Ureter (tissue), 1 donor: ENCODE results near the gene SLC23A1. TPM values are rescaled to one million over a fixed set of nuclear protein-coding genes. Genes with fewer than 3 reads are reported as not detected.

Source experiments
- DNase-seq: peaks from one replicate; pipeline ENCODE4 v3.0.0-alpha.2; 2020; ENCODE audit warnings: low spot score
- total RNA-seq: library from RNA; stranded (reverse); gene quantifications from one replicate; pipeline ENCODE4 v1.2.4, GENCODE V29; 2023
- donor health status: DM: yes; HTN: yes; CAD: no.

SLC23A1 gene
- total RNA-seq, 1 donor from 2014 or later = 0.65 TPM

GRCh38 chr5:139407517-139407916 lies 24.4 kb upstream of the SLC23A1 start:
- no peak for DNase-seq

GRCh38 chr5:139406963-139407362 lies 23.9 kb upstream of the SLC23A1 start:
- DNase-seq = no peak

- DNase-seq = no peak
Observed at GRCh38 chr5:139404484-139404840, 21.4 kb upstream of the SLC23A1 start.

DNA sequence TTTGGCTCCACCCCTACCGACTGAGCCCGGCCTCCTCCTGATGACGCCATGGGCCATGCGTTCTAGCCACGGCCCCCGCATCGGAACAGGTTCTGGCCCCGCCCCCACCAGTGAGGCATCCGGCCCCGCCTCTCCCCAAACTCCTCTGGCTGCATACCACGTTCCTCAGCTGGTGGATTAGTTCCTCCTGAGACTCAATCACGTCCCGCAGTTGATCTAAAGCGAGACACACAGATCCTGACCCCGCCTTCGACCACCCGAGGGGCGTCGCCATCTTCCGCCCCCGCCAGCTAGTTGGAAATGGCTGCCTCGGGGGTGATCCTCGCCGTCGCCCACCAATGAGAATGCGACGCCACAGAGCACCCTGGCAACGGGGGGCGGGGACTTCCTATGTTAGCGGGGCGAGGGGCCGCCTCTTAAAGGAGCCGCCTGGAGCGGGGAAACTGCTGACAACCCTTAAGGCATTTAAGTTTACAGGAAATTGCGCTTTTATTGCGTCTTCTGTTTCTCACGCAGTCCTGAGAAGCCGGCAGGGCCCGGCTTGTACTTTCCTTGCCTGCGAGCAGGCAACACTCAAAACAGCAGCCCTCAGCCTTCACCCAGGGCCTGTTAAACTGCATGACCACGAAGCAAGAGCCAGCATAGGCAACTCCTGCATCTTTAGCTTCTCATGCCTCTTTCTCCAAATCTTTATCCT lies 20.8 kb upstream of the SLC23A1 start, which contains the start of gene SPATA24:
Gene SPATA24 (minus strand): TSS at position 303 of the 697 bp plus-strand sequence. CDS start 29 bp downstream, at position 274.
- peak; percentile 98 for DNase-seq

- DNase-seq = no peak
Observed at GRCh38 chr5:139403418-139403786, 20.3 kb upstream of the SLC23A1 start.

- no peak for DNase-seq
Observed at GRCh38 chr5:139402561-139403158, 19.6 kb upstream of the SLC23A1 start.

DNA sequence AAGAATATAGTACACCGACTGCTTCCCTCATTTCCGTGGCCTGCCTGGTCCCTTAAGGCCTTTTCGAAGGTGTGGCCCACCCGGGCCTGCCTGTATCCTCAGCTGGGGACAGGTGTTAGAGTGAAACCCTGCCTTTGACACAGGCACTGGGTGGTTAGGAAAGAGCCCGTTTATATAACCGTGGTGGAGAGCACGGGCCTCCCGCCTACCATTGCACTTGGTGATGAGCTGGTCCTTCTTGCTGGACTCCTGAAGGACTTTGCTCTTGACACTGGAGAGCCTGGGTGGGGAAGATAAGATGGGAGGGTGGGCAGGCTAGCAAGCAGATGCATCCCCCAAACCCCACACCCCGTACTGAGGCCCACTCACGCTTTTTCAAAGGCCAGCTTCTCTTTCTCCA lies 18.4 kb upstream of the SLC23A1 start:
- DNase-seq = no peak

DNA sequence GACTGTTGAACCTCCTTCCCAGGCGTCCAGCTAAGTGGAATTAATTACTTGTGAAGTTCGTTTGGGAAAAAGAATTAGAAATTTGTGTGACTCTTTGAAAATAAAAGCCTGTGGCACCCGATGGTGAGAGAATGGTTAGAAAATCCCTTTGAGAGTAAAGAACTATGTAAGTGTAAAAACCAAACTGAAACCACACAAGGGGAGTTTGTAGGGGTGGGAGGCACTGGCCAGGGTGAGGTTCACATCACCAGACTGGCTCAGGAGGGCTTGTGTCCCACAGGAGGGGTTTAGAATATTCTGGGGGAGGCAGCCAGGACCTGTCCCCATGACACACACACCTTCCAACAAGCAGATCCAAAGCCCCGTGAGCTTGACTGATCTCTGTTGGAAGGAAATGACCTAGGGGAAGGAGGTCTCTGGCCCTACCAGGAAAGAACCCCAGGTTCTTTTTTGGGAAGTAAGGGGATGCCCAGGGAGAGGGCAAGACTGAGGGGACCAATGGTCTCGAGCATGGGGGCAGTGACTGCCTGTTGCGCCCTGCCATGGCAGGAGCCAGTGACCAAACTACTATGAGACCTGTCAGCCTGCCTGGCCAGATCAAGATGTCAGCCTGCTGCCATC lies 16.5 kb upstream of the SLC23A1 start:
- no peak for DNase-seq

DNA sequence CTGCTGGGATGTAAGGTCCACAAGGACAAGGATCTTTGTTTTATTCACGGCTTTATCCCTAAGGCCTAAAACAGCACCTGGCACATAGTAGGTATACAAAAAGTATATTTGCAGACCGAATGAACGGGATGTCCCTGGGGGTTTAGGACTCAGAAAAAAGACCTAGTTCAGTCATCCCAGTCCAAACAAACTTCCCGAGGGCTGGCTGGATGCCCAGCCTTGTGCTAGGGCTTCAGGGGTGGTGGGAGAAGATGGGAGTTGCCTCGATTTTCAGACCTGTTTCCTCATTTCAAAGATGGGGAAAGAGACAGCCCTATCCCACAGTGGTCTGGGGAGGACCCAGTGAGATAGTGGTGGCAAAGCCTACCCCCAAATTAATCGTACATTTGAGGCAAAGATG lies 14.8 kb upstream of the SLC23A1 start:
- DNase-seq = no peak

DNA sequence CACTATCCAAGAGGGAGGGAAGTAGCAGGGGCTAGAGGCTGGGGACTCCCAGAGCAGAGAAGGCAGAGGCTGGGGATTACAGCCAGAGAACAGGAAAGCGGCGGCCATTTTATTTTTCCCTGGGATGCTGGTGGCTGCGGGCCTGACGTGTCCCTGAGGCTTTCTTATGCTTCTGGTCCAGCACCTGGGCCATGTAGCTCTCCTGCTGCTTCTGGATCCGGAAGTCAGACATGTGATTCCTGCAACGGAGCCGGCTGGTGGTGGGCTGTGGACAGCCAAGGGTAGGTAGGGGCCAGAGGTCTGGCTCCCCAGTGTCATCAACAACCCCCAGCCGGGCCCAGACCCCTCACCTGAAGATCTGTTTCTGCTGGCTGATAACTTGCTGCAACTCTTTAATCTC lies 13.6 kb upstream of the SLC23A1 start:
- no peak for DNase-seq

GRCh38 chr5:139395844-139396640 lies 12.9 kb upstream of the SLC23A1 start:
- DNase-seq = no peak

GRCh38 chr5:139394654-139395566 lies 11.8 kb upstream of the SLC23A1 start, which contains the start of gene PROB1:
Gene PROB1 (minus strand): TSS chr5:139395104. CDS start chr5:139395081, 23 bp downstream.
- DNase-seq = no peak

DNA sequence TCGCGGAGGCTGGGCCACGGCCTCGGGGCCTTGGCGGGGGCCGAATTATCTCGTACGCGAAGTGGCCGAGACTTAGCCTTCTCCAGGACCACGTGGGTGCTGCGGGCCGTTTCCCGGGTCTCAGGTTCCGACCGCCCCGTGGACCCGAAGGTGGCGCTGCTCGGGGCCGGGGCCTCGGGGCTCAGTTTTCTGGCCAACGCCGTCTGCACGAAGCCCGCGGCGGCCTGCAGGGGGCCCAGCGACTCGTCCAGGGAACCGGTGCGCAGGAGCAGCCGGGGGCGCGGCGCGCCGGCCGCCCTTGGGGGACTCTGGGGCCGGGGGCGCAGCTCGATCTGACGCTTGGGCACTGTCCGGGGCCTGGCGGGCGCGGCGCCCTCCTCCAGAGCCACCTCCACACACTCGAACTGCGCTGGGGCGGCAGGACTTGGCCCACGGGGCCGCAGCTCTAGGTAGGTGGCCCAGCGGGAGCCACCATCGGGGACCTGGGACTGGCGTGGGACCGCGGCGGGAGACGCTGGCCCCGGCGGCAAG lies 11.1 kb upstream of the SLC23A1 start:
- peak; percentile 71 for DNase-seq

DNA sequence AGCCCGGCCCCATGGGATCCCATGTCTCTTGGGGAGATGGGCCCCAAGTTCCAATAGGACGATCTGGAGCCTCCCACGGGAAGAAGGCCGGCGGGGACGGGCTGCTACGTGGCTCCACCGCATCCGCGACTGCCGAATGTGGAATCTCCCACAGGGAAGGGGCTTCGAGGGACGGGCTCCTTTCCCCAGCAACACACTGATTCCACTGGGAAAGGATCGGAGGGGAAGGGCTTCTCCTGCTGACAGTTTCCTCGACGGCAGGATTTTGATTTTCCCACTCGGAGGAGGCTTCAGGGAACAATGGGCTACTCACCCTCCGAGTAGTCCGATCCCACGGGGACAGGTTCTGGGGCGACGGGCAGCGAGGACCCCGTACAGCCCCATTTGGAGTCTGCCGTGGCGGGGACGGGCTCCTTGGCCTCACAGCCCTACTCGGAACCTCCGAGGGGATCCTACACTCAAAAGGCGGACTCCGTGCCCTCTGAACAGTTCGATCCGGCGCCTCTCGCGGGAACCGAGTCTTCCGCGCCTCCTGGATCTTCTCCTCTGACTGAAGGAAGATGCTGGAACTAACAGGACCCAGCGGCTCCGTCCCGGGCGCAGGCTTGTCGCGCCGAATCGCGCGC lies 10.5 kb upstream of the SLC23A1 start:
- DNase-seq = no peak

DNA sequence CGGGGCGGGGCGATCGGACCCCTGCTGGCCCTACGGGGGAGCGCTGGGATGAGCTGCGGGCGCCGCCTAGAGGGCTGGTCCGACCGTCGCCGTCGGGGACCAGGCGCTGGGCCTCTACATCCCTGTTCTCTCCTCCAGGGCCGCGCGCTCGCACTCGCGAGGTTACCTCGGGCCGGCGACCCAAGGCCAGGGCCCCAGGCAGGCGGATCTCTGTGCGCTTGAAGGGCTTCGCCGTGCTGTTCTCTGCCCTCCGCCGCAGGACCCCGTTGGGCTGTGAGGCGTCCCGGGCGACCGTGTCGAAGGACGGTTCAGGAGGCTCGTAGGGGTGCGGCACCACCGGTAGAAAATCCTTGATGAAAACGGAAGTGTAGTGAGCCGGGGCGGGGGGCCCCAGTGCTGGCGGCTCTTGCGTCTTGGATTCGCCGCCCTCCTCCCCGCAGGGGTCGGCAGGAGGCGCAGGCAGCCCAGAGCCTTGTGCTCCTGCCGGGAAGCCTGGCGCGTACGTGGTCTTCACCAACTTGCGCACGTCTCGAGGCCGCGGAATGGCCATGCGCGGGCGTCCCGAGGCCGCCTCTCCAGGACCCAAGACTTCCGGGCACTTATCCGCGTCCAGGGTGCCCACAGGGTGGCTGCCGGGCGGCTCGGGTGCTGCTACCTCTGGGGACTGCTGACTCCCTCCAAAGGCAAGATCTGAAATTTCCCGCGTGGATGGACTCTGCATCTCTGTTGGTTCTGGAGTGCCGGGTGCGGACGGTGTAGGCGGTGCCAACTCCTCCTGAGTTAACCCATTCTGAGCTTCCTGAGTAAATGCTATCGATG lies 9.8 kb upstream of the SLC23A1 start:
- DNase-seq = peak; percentile 68

DNA sequence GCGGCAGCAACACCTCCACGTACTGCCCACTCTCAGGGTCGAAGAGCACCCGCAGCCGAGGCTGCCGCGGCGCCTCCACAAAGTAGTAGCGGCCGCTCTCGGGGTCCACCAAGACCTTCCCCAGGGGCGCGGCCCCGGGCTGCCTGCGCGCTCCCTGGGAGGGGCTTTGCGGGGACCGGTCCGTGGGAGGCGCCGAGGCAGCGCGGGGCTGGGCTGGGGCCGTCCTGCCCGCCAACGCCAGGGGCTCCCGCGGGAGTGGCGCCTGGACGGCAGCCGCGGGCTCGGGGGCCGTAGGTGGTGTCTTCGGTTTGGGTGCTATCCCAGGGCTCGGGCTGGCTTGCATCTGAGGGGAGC lies 9.2 kb upstream of the SLC23A1 start:
- no peak for DNase-seq

DNA sequence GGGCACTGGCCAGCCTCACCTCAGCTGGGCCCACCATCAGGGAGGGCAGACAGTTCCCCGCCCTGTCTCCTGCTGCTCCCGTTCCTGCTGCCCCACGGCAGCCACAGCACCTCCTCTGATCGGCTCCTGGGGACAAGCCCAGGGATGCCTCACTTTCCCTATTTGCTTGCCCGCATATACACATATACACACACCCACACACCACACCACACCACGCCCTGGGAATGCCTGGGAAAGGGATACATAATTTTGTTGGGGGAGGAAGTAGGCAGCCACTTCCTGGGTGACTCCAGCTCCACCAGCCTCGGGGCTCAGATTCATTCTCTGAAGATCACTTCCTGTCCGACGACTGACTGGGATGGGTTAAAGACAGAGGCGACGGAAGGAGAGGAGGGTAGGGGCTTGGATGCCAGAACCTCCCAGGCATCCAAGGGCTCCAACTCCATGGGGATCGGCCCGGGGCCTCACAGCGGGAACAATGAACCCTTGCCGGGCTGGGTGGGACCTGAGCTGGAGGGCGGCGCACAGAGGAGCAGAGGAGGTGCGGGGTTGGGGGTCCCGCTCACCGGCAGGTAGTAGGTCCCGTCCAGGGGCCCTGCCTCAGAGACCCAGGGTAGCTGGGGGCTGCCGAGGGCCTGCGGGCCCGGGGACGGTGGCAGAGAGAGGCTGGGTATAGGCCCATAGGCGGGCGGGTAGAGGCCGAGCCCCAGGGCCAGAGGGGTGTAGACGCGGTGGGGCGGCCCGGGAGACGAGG lies 8.7 kb upstream of the SLC23A1 start:
- DNase-seq = no peak

- DNase-seq = no peak
Observed at GRCh38 chr5:139390639-139391569, 7.8 kb upstream of the SLC23A1 start.
